CD4-positive, alpha-beta T cell (primary cell): ENCODE results near the gene MRPL51. TPM values are rescaled to one million over a fixed set of nuclear protein-coding genes. Genes with fewer than 3 reads are reported as not detected.

Experiments
- ATAC-seq: fragments of 200-7000 bp; cut with Tn5 transposase; one replicate; pipeline ENCODE4 v1.10.0; 2022; ENCODE audit warnings: mild to moderate bottlenecking; ENCODE audit not compliant: poor library complexity
- CTCF ChIA-PET: fragments of 350-600 bp; sonication (Branson Sonifier 250); formaldehyde crosslinking; loops from one replicate; lab custom pipeline; 2021; ENCODE audit warnings: antibody characterized with exemption, inconsistent platforms; lab: Charles Lee
- POLR2A ChIA-PET: fragments of 350-600 bp; sonication (Branson Sonifier 250); formaldehyde crosslinking; loops from one replicate; lab custom pipeline; 2021; ENCODE audit warnings: antibody characterized with exemption, inconsistent platforms; lab: Charles Lee
- DNase-seq, 14 experiments: peaks; one replicate each; pipeline ENCODE4 v3.0.0-alpha.2; 2013 to 2020; ENCODE audit warnings: mixed read lengths in 2 of 14
- H3K27ac ChIP-seq, 2 donors: one replicate each; pipeline versions ENCODE4 v1.5.1 to v1.7.0; 2013; ENCODE audit warnings: low read length in 2 of 2, low read depth in 1 of 2, mild to moderate bottlenecking in 1 of 2
- H3K27me3 ChIP-seq, 2 experiments: 1 replicate in 1 of 2; 2 replicates in 1 of 2; pipeline versions ENCODE4 v1.6.1 to v1.7.0; 2013; ENCODE audit warnings: low read length in 2 of 2, control low read depth in 1 of 2, mild to moderate bottlenecking in 1 of 2, moderate library complexity in 1 of 2; ENCODE audit not compliant: insufficient read depth in 2 of 2, control insufficient read depth in 1 of 2
- H3K36me3 ChIP-seq: one replicate; pipeline ENCODE4 v1.6.1; 2013; ENCODE audit warnings: low read length, control low read depth; ENCODE audit not compliant: insufficient read depth
- H3K4me1 ChIP-seq: one replicate; pipeline ENCODE4 v1.6.1; 2013; ENCODE audit warnings: low read length, control low read depth; ENCODE audit not compliant: insufficient read depth
- H3K4me3 ChIP-seq: one replicate; pipeline ENCODE4 v1.5.1; 2013; ENCODE audit warnings: mild to moderate bottlenecking, low read length, moderate library complexity
- H3K9me3 ChIP-seq, 2 experiments: 1 replicate in 1 of 2; 2 replicates in 1 of 2; pipeline versions ENCODE4 v1.6.1 to v1.7.0; 2013; ENCODE audit warnings: low read length in 2 of 2, mild to moderate bottlenecking in 2 of 2, control low read depth in 1 of 2, moderate library complexity in 1 of 2; ENCODE audit not compliant: control insufficient read depth in 1 of 2, insufficient read depth in 1 of 2
- H3K27ac Mint-ChIP-seq: one replicate; pipeline ENCODE4 v1.8.0; 2020; ENCODE audit warnings: mixed read lengths
- H3K27me3 Mint-ChIP-seq: one replicate; pipeline ENCODE4 v1.8.0; 2021; ENCODE audit warnings: mixed read lengths
- H3K36me3 Mint-ChIP-seq: one replicate; pipeline ENCODE4 v1.8.0; 2021; ENCODE audit warnings: low read depth, mixed read lengths
- H3K4me1 Mint-ChIP-seq: one replicate; pipeline ENCODE4 v1.8.0; 2021; ENCODE audit warnings: low read depth, mixed read lengths
- H3K4me3 Mint-ChIP-seq: one replicate; pipeline ENCODE4 v1.8.0; 2020; ENCODE audit warnings: mild to moderate bottlenecking, mixed read lengths
- H3K9me3 Mint-ChIP-seq: one replicate; pipeline ENCODE4 v1.8.0; 2020; ENCODE audit warnings: mixed read lengths
- CTCF ChIP-seq: fragments of 200-600 bp; IDR thresholded peaks from one replicate; pipeline ENCODE4 v1.8.0; 2022; ENCODE audit warnings: antibody characterized with exemption, mild to moderate bottlenecking
- intact Hi-C, 2 experiments: fragments of 100-400 bp; cut with DNase I in 1 of 2; cut with micrococcal nuclease in 1 of 2; formaldehyde crosslinking; loops; one replicate each; pipeline versions ENCODE4 v1.15.1 to v1.9.0; 2023 to 2025; cut with DNase I, micrococcal nuclease
- total RNA-seq, 174 experiments: library from RNA in 2 of 174; stranded (reverse) in 2 of 174; gene quantifications; one replicate each; pipeline ENCODE4 v1.2.3 and lab custom pipeline; 2021 to 2026

MRPL51 gene
- total RNA-seq, 2 experiments from 2014 or later = 15.1 to 16.7 TPM

- peak overlapping the region; percentile 94 for H3K4me3 Mint-ChIP-seq
- ATAC-seq = no peak
- intact Hi-C loops = loop anchor here in 1 of 2 experiments (2.0 kb wide), 1 partner anchor 14 kb away; no protein-coding TSS in a partner anchor
- POLR2A ChIA-PET = interaction anchor here (0.9 to 16.2 kb wide), 14 partner anchors 8 to 508 kb away, joined by 3 to 225 read pairs (median 10); partner anchors contain the start of genes C12orf57, CD27, GAPDH and MRPL51
- H3K9me3 Mint-ChIP-seq = no peaks in the 10 kb centered on the region
- Histone ChIP-seq H3K9me3 (no peaks in the 10 kb centered on the region), H3K4me1 (peaks cover 77% of the 10 kb centered on the region), H3K4me3 (peak overlapping the region; percentile 97), H3K27ac (peak overlapping the region; percentile 96 to 99), H3K27me3 (no peaks in the 10 kb centered on the region), H3K36me3 (peaks cover 57% of the 10 kb centered on the region)
- CTCF ChIA-PET = interaction anchor here (0.6 to 3.8 kb wide), 5 partner anchors 12 to 113 kb away, joined by 3 to 18 read pairs (median 5); no protein-coding TSS in a partner anchor
- no peaks in the 10 kb centered on the region for H3K27me3 Mint-ChIP-seq
- H3K36me3 Mint-ChIP-seq = peaks cover 83% of the 10 kb centered on the region
- no peak for TF ChIP-seq CTCF
- H3K4me1 Mint-ChIP-seq = peaks cover 80% of the 10 kb centered on the region
- H3K27ac Mint-ChIP-seq = peak overlapping the region; percentile 98
- no peak for DNase-seq
These were observed 42.2 kb downstream of the MRPL51 start for GRCh38 chr12:6450869-6451347.

- H3K4me3 ChIP-seq = peak overlapping the region; percentile 97
- ATAC-seq = no peak
- no peaks in the 10 kb centered on the region for H3K9me3 Mint-ChIP-seq
- intact Hi-C loops = loop anchor here in 1 of 2 experiments (2.0 kb wide), 1 partner anchor 15 kb away; no protein-coding TSS in a partner anchor
- H3K27me3 ChIP-seq = no peaks in the 10 kb centered on the region
- H3K36me3 ChIP-seq = peaks cover 53% of the 10 kb centered on the region
- peaks cover 77% of the 10 kb centered on the region for H3K4me1 Mint-ChIP-seq
- ChIA-PET POLR2A (interaction anchor here (1.1 to 16.2 kb wide), 8 partner anchors 7 to 115 kb away, joined by 3 to 225 read pairs (median 27); partner anchors contain the start of genes CD27, GAPDH, MRPL51 and VAMP1), CTCF (interaction anchor here (3.8 kb wide), 1 partner anchor 15 kb away, joined by 18 read pairs; no protein-coding TSS in a partner anchor)
- H3K9me3 ChIP-seq = no peaks in the 10 kb centered on the region
- H3K4me1 ChIP-seq = peaks cover 77% of the 10 kb centered on the region
- peak overlapping the region; percentile 96 to 99 for H3K27ac ChIP-seq
- H3K4me3 Mint-ChIP-seq = peak overlapping the region; percentile 94
- peak overlapping the region; percentile 98 for H3K27ac Mint-ChIP-seq
- no peaks in the 10 kb centered on the region for H3K27me3 Mint-ChIP-seq
- DNase-seq = no peak
- no peak for TF ChIP-seq CTCF
- peaks cover 83% of the 10 kb centered on the region for H3K36me3 Mint-ChIP-seq
These were observed 42.8 kb downstream of the MRPL51 start for GRCh38 chr12:6450091-6450868.
